Esophagus muscularis mucosa (tissue), 4 donors: ENCODE measurements around the gene RNF19B. TPM values are rescaled to one million over a fixed set of nuclear protein-coding genes. Genes with fewer than 3 reads are reported as not detected.

Experiments used
- DNase-seq: peaks from one replicate; pipeline ENCODE4 v3.0.0-alpha.2; 2017; ENCODE audit errors: extremely low spot score
- H3K27ac ChIP-seq, 4 donors: fragments of 200-600 bp; sonication (generic); replicated peaks in 1 of 4; 1 replicate in 3 of 4; 2 replicates in 1 of 4; pipeline ENCODE4 v1.5.1; 2016 to 2019; ENCODE audit warnings: mild to moderate bottlenecking in 1 of 4
- H3K27me3 ChIP-seq, 4 donors: fragments of 200-600 bp; sonication (generic); one replicate each; pipeline versions ENCODE4 v1.5.1 to v1.6.0; 2016 to 2019
- H3K36me3 ChIP-seq, 4 donors: fragments of 200-600 bp; sonication (generic); one replicate each; pipeline ENCODE4 v1.5.1; 2016 to 2019
- H3K4me1 ChIP-seq, 4 donors: fragments of 200-600 bp; sonication (generic); one replicate each; pipeline ENCODE4 v1.5.1; 2016 to 2019
- H3K4me3 ChIP-seq, 4 donors: fragments of 200-600 bp; sonication (generic); 1 replicate in 2 of 4; 2 replicates in 2 of 4; pipeline ENCODE4 v1.5.1; 2016 to 2019; ENCODE audit warnings: mild to moderate bottlenecking in 4 of 4, moderate library complexity in 1 of 4
- H3K9me3 ChIP-seq, 4 donors: fragments of 200-600 bp; sonication (generic); 1 replicate in 3 of 4; 2 replicates in 1 of 4; pipeline ENCODE4 v1.5.1; 2016 to 2019
- EP300 ChIP-seq: sonication (generic); formaldehyde crosslinking; IDR thresholded peaks from one replicate; pipeline ENCODE4 v1.6.1; 2017; ENCODE audit warnings: antibody characterized with exemption
- POLR2A ChIP-seq: fragments of 450-650 bp; IDR thresholded peaks from one replicate; pipeline ENCODE4 v1.6.1; 2017; ENCODE audit warnings: antibody characterized with exemption, moderate library complexity, mild to moderate bottlenecking, low read depth
- POLR2AphosphoS5 ChIP-seq, 2 donors: sonication (generic); formaldehyde crosslinking; IDR thresholded peaks; one replicate each; pipeline ENCODE4 v1.6.1; 2017; ENCODE audit warnings: antibody characterized with exemption in 2 of 2
- WGBS: methylation state at CpG from one replicate; pipeline ENCODE4 v1.1.5; 2018; 5-methylcytosine and 5-hydroxymethylcytosine counted together
- intact Hi-C: fragments of 100-400 bp; cut with DNase I; formaldehyde crosslinking; loops from one replicate; pipeline ENCODE4 v1.15.1; 2023
- total RNA-seq, 4 donors: library from RNA; depleted of rRNA; stranded (reverse); fragments of >200 nt; gene quantifications; one replicate each; pipeline versions ENCODE4 v1.1.0 to v1.2.1, GENCODE V29; 2016
- TF ChIP-seq, protein P1 (sequence below), 3 experiments: fragments of 200-600 bp in 2 of 3; fragments of 450-650 bp in 1 of 3; sonication (generic) in 2 of 3; IDR thresholded peaks; one replicate each; pipeline ENCODE4 v1.5.1; 2017 to 2019; ENCODE audit warnings: antibody characterized with exemption in 3 of 3, mild to moderate bottlenecking in 2 of 3, moderate library complexity in 1 of 3

Gene RNF19B
- total RNA-seq, 4 donors from 2014 or later, result 16.2 to 32.3 (median 22.7) TPM

DNA sequence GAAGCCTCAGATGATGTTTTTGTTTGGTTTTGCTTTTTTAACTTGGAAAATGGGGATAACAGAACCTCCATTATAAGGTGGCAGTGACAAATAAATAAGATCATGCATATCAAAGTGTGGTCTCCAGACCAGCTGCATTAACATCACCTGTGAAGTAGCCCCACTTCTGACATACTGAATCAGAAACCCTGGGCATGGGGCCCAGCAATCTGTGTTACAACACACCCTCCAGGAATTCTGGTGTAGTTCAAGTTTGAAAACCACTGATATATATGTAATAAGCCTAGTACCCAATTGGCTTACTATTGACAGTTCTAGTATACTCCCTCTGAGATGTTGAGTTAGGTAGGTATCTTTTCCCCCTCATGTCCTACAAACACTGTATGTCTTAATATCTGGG, 24.1 kb upstream of the RNF19B start:
- Histone ChIP-seq H3K4me3 (no peak overlapping the region), H3K36me3 (no peaks in the 10 kb centered on the region), H3K27me3 (no peaks in the 10 kb centered on the region), H3K9me3 (no peaks in the 10 kb centered on the region), H3K27ac (peak overlapping the region; percentile 63 to 78 (median 68)), H3K4me1 (peaks cover 39 to 50% (median 42%) of the 10 kb centered on the region in 4 donors)
- intact Hi-C loops, result no loop called here
- no peak for DNase-seq
- TF ChIP-seq, protein P1, sequence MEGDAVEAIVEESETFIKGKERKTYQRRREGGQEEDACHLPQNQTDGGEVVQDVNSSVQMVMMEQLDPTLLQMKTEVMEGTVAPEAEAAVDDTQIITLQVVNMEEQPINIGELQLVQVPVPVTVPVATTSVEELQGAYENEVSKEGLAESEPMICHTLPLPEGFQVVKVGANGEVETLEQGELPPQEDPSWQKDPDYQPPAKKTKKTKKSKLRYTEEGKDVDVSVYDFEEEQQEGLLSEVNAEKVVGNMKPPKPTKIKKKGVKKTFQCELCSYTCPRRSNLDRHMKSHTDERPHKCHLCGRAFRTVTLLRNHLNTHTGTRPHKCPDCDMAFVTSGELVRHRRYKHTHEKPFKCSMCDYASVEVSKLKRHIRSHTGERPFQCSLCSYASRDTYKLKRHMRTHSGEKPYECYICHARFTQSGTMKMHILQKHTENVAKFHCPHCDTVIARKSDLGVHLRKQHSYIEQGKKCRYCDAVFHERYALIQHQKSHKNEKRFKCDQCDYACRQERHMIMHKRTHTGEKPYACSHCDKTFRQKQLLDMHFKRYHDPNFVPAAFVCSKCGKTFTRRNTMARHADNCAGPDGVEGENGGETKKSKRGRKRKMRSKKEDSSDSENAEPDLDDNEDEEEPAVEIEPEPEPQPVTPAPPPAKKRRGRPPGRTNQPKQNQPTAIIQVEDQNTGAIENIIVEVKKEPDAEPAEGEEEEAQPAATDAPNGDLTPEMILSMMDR (IDR thresholded peaks at IDR 0.05), result no peak
- TF ChIP-seq POLR2A, result no peak
- TF ChIP-seq EP300, result no peak
- TF ChIP-seq POLR2AphosphoS5 (IDR thresholded peaks at IDR 0.05), result no peak

DNA sequence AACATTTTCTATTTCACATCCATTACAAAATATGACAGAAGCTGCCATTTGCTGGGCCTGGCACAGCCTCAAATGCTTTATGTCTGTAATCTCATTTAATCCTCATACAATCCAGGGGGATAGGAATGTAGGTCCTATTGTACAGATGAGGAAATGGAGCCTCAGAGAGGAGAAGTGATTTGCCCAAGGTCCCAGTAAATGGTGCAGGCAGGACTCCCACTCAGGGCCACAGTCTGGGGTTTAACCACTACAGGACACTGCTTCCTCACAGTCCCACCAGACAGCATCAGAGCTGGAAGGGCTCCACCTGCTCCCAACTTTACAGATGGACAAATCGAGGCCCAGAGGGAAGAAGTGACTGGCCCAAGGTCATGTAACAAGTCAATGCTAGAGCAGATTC, 20.6 kb upstream of the RNF19B start:
- Histone ChIP-seq H3K9me3 (no peaks in the 10 kb centered on the region), H3K27ac (no peak overlapping the region), H3K36me3 (no peaks in the 10 kb centered on the region), H3K4me3 (no peak overlapping the region), H3K4me1 (peaks cover 22 to 51% (median 30%) of the 10 kb centered on the region in 4 donors), H3K27me3 (no peaks in the 10 kb centered on the region)
- WGBS, result 80% methylated on average over 1 of the region's 1 CpG
- DNase-seq, result no peak
- intact Hi-C loops, result no loop called here
- no peak for TF ChIP-seq POLR2AphosphoS5 (IDR thresholded peaks at IDR 0.05)
- TF ChIP-seq, protein P1 (IDR thresholded peaks at IDR 0.05), result no peak
- TF ChIP-seq POLR2A, result no peak
- TF ChIP-seq EP300, result no peak

DNA sequence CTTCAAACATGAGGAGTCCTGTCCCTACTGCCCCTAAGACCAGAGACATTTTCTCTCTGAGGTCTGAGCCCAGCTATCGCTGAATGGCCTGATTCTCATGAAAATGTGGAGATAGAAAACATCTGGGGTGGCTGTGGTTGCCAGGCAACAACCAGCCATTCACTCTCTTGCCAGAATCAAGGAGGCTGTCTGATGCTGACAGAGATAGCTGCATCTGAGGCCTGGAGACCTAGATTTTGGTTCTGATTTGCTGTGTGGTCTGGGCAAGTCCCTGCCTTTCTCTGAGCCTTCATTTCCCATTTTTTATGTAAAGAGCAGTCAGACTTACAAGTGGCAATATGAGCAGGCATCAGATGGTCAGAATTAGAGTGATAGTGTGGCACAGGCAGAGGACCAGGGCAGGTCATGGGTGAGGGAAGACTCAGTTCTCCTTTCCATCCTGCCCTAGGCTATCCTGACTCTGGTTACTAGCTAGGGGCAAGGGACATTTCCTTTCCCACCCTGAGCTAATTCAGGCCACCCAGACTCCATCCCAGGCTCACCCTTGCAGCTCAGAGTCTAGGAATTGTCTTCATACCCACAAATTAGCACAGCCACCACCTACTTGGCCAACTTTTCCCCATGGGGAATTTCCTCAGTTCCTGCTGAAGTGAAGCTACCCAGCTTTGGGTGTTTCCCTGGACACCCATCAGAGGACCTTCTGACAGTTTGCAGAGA, 20.0 kb upstream of the RNF19B start:
- WGBS, result 67% methylated on average over 1 of the region's 1 CpG

DNA sequence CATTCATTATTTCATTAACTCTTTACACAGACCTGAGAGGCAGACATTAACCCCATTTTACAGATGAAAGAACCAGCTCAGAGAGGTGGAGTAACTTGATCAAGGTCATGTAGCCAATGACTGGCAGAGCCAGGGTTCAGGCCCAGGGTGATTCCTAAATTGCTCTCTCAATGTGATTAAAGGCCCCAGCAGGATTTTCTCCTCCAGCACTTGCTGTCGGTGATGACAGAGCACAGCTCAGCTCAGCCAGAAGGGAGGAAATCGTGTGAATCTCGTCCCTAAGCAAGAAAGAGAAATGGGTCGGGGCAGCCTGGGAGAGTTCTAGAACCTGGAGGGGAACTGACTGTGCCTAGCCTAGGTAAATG, 19.5 kb upstream of the RNF19B start:
- intact Hi-C loops, result no loop called here
- Histone ChIP-seq H3K27ac (peak overlapping the region; percentile 14 to 17 (median 16)), H3K9me3 (no peaks in the 10 kb centered on the region), H3K36me3 (no peaks in the 10 kb centered on the region), H3K27me3 (no peaks in the 10 kb centered on the region), H3K4me1 (peaks cover 11 to 41% (median 21%) of the 10 kb centered on the region in 4 donors), H3K4me3 (no peak overlapping the region)
- TF ChIP-seq POLR2AphosphoS5 (IDR thresholded peaks at IDR 0.05) (no peak), POLR2A (no peak), EP300 (no peak)
- TF ChIP-seq, protein P1 (IDR thresholded peaks at IDR 0.05), result no peak
- DNase-seq, result no peak
- 32% methylated on average over 4 of the region's 4 CpGs for WGBS

More for the DNA sequence above, 20.0 kb upstream of the RNF19B start:
- Histone ChIP-seq H3K27ac (peak overlapping the region in 3 of 4 donors; percentile 14 to 17 (median 16)), H3K4me1 (peaks cover 16 to 46% (median 26%) of the 10 kb centered on the region in 4 donors), H3K9me3 (no peaks in the 10 kb centered on the region), H3K27me3 (no peaks in the 10 kb centered on the region), H3K4me3 (no peak overlapping the region), H3K36me3 (no peaks in the 10 kb centered on the region)
- no peak for DNase-seq
- TF ChIP-seq POLR2AphosphoS5 (IDR thresholded peaks at IDR 0.05) (no peak), EP300 (no peak), POLR2A (no peak)
- TF ChIP-seq, protein P1 (IDR thresholded peaks at IDR 0.05), result no peak
- intact Hi-C loops, result no loop called here

DNA sequence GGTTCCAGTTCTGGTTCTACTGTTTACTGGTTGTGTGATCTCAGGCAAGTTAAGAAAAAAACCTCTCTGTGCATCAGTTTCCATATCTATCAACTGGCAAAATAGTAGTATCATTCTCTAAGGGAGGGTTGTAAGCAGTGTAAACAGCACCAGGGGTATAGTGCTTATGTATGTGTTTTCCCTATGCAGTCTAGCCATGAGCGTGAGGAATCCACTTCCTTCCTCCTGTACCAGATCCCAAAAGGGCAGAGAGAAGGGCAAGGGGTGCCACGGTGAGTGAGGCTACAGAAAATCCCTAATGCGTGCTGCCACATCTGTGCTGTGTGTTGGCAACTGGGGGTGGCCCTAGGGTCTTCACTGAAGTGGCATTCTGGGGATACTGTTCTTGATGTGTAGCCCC, 18.4 kb upstream of the RNF19B start:
- intact Hi-C loops, result no loop called here
- no peak for DNase-seq
- Histone ChIP-seq H3K9me3 (no peaks in the 10 kb centered on the region), H3K27ac (no peak overlapping the region), H3K4me3 (no peak overlapping the region), H3K27me3 (no peaks in the 10 kb centered on the region), H3K4me1 (peaks cover under 1 to 30% (median 12%) of the 10 kb centered on the region in 4 donors), H3K36me3 (no peaks in the 10 kb centered on the region)
- TF ChIP-seq POLR2AphosphoS5 (IDR thresholded peaks at IDR 0.05) (no peak), POLR2A (no peak), EP300 (no peak)
- TF ChIP-seq, protein P1 (IDR thresholded peaks at IDR 0.05), result no peak
- 77% methylated on average over 3 of the region's 3 CpGs for WGBS
